H1 (cell line): Measurements from ENCODE around the gene ADAM19. TPM values are rescaled to one million over a fixed set of nuclear protein-coding genes. Genes with fewer than 3 reads are reported as not detected.

ENCODE experiments used
- CTCF ChIA-PET: fragments of 300-600 bp; sonication (Branson Sonifier 250); formaldehyde crosslinking; loops from one replicate; lab custom pipeline; 2021; ENCODE audit not compliant: partially characterized antibody; lab: Charles Lee
- POLR2A ChIA-PET: fragments of 300-600 bp; sonication (Branson Sonifier 250); formaldehyde crosslinking; loops from one replicate; lab custom pipeline; 2021; ENCODE audit warnings: inconsistent platforms; ENCODE audit not compliant: partially characterized antibody; lab: Charles Lee
- DNase-seq, 2 experiments: peaks; one replicate each; pipeline versions ENCODE4 v3.0.0 to v3.0.0-alpha.2; 2010 to 2022; ENCODE audit warnings: low spot score in 2 of 2, low read depth in 1 of 2, mixed read lengths in 1 of 2
- FAIRE-seq: peaks from 2 replicates; lab custom pipeline; 2011; peaks lifted over from hg19 to GRCh38; lab: Jason Lieb, UNC
- H2AFZ ChIP-seq: 2 replicates; pipeline ENCODE4 v1.8.1; 2012; ENCODE audit warnings: low read length, inconsistent platforms
- H2AK5ac ChIP-seq: 2 replicates; pipeline ENCODE4 v1.6.1; 2013; ENCODE audit warnings: low read depth, low read length
- H2BK120ac ChIP-seq: replicated peaks from 2 replicates; pipeline ENCODE3; 2013; ENCODE audit warnings: low read depth, low read length, inconsistent platforms
- H2BK12ac ChIP-seq: 2 replicates; pipeline ENCODE4 v1.6.1; 2013; ENCODE audit warnings: low read depth, low read length
- H2BK15ac ChIP-seq: 2 replicates; pipeline ENCODE4 v1.6.1; 2013; ENCODE audit warnings: low read length
- H2BK20ac ChIP-seq: 2 replicates; pipeline ENCODE4 v1.6.1; 2013; ENCODE audit warnings: low read length
- H2BK5ac ChIP-seq: 2 replicates; pipeline ENCODE4 v1.6.1; 2013; ENCODE audit warnings: low read depth, low read length
- H3K14ac ChIP-seq: 2 replicates; pipeline ENCODE4 v1.6.1; 2013; ENCODE audit warnings: inconsistent platforms; ENCODE audit not compliant: insufficient read length
- H3K18ac ChIP-seq: 2 replicates; pipeline ENCODE4 v1.6.1; 2013; ENCODE audit warnings: low read length; ENCODE audit errors: extremely low read depth
- H3K23ac ChIP-seq: 2 replicates; pipeline ENCODE4 v1.6.1; 2013; ENCODE audit warnings: inconsistent platforms; ENCODE audit not compliant: insufficient read length
- H3K23me2 ChIP-seq: 2 replicates; pipeline ENCODE4 v1.6.1; 2013; ENCODE audit warnings: low read depth, low read length
- H3K27ac ChIP-seq: 2 replicates; pipeline ENCODE4 v1.6.1; 2011; ENCODE audit warnings: low read depth, low read length, inconsistent platforms
- H3K27me3 ChIP-seq, 4 experiments: replicated peaks in 1 of 4; 1 replicate in 1 of 4; 2 replicates in 3 of 4; pipeline versions ENCODE4 v1.6.1 to v1.8.1; 2011 to 2013; ENCODE audit warnings: low read length in 3 of 4, mild to moderate bottlenecking in 3 of 4, inconsistent platforms in 2 of 4, mixed read lengths in 2 of 4, moderate library complexity in 1 of 4; ENCODE audit not compliant: control insufficient read depth in 3 of 4, insufficient read depth in 3 of 4; ENCODE audit errors: extremely low read depth in 1 of 4
- H3K36me3 ChIP-seq, 4 experiments: 2 replicates each; pipeline versions ENCODE4 v1.6.1 to v1.8.1; 2011 to 2013; ENCODE audit warnings: mild to moderate bottlenecking in 4 of 4, low read length in 3 of 4, moderate library complexity in 2 of 4, control low read depth in 1 of 4, inconsistent platforms in 1 of 4; ENCODE audit not compliant: insufficient read depth in 4 of 4, control insufficient read depth in 2 of 4
- H3K4ac ChIP-seq: replicated peaks from 2 replicates; pipeline ENCODE3; 2013; ENCODE audit warnings: low read length, low read depth, mixed read lengths, inconsistent platforms; ENCODE audit not compliant: insufficient read length
- H3K4me1 ChIP-seq, 4 experiments: replicated peaks in 1 of 4; 1 replicate in 1 of 4; 2 replicates in 3 of 4; pipeline versions ENCODE4 v1.6.1 to v1.8.1; 2011 to 2013; ENCODE audit warnings: low read length in 3 of 4, inconsistent platforms in 2 of 4, mixed read lengths in 1 of 4; ENCODE audit not compliant: insufficient read depth in 4 of 4, control insufficient read depth in 3 of 4
- H3K4me2 ChIP-seq, 2 experiments: 2 replicates each; pipeline versions ENCODE4 v1.6.1 to v1.8.1; 2011 to 2013; ENCODE audit warnings: low read depth in 2 of 2, low read length in 2 of 2, control low read depth in 1 of 2, inconsistent platforms in 1 of 2, mild to moderate bottlenecking in 1 of 2; ENCODE audit not compliant: insufficient read depth in 1 of 2
- H3K4me3 ChIP-seq, 4 experiments: fragments of 200-600, 300-600 bp in 1 of 4; sonication (generic), shearing (Covaris generic), sonication (Bioruptor Twin) in 1 of 4; 2 replicates each; pipeline versions ENCODE4 v1.5.1 to v1.8.1; 2011 to 2016; ENCODE audit warnings: low read length in 4 of 4, low read depth in 3 of 4, control low read depth in 2 of 4, inconsistent platforms in 2 of 4, mild to moderate bottlenecking in 2 of 4, mixed read lengths in 1 of 4, moderate library complexity in 1 of 4; ENCODE audit not compliant: insufficient read depth in 2 of 4; ENCODE audit errors: extremely low read depth in 1 of 4
- H3K56ac ChIP-seq: replicated peaks from 2 replicates; pipeline ENCODE3; 2013; ENCODE audit warnings: low read depth, mild to moderate bottlenecking, mixed read lengths, low read length, inconsistent platforms; ENCODE audit not compliant: insufficient read length
- H3K79me1 ChIP-seq: 2 replicates; pipeline ENCODE4 v1.6.1; 2013; ENCODE audit warnings: low read depth, low read length, control low read depth
- H3K79me2 ChIP-seq, 2 experiments: 2 replicates each; pipeline versions ENCODE4 v1.6.1 to v1.8.1; 2012 to 2013; ENCODE audit warnings: low read length in 2 of 2, mild to moderate bottlenecking in 2 of 2, inconsistent platforms in 1 of 2; ENCODE audit not compliant: insufficient read depth in 2 of 2, control insufficient read depth in 1 of 2
- H3K9ac ChIP-seq, 4 experiments: replicated peaks in 1 of 4; 1 replicate in 1 of 4; 2 replicates in 3 of 4; pipeline versions ENCODE4 v1.6.1 to v1.8.1; 2011 to 2013; ENCODE audit warnings: low read depth in 3 of 4, low read length in 3 of 4, control low read depth in 2 of 4, mild to moderate bottlenecking in 2 of 4, moderate library complexity in 2 of 4, inconsistent platforms in 1 of 4; ENCODE audit errors: extremely low read depth in 1 of 4
- H3K9me3 ChIP-seq, 2 experiments: 2 replicates each; pipeline versions ENCODE4 v1.6.1 to v1.8.1; 2012 to 2013; ENCODE audit warnings: mild to moderate bottlenecking in 2 of 2, moderate library complexity in 2 of 2, control low read depth in 1 of 2, inconsistent platforms in 1 of 2, low read depth in 1 of 2, low read length in 1 of 2, mixed read lengths in 1 of 2; ENCODE audit not compliant: insufficient read depth in 2 of 2
- H4K20me1 ChIP-seq, 2 experiments: replicated peaks in 1 of 2; 2 replicates each; pipeline versions ENCODE3 to v1.8.1; 2011 to 2013; ENCODE audit warnings: inconsistent platforms in 2 of 2, low read length in 2 of 2, mild to moderate bottlenecking in 1 of 2; ENCODE audit not compliant: insufficient read depth in 2 of 2, control insufficient read depth in 1 of 2
- H4K5ac ChIP-seq: 2 replicates; pipeline ENCODE4 v1.6.1; 2013; ENCODE audit warnings: low read length, low read depth, mixed read lengths, inconsistent platforms; ENCODE audit not compliant: insufficient read length
- H4K8ac ChIP-seq: 2 replicates; pipeline ENCODE4 v1.8.0; 2013; ENCODE audit warnings: mild to moderate bottlenecking, moderate library complexity, low read length, inconsistent platforms; ENCODE audit not compliant: insufficient read depth; ENCODE audit errors: extremely low read depth
- H4K91ac ChIP-seq: replicated peaks from 2 replicates; pipeline ENCODE3; 2013; ENCODE audit warnings: low read length, mixed read lengths, inconsistent platforms; ENCODE audit not compliant: insufficient read length
- ASH2L ChIP-seq: fragments of 200-600, 300-600 bp; sonication (generic); IDR thresholded peaks from one replicate; pipeline ENCODE4 v1.7.1; 2017; ENCODE audit warnings: low read length
- CBX8 ChIP-seq: fragments of 300-800, 300-1000 bp; sonication (generic); IDR thresholded peaks from 2 replicates; pipeline ENCODE4 v1.7.1; 2016; ENCODE audit warnings: low read depth, low read length, borderline replicate concordance
- CHD1 ChIP-seq: IDR thresholded peaks from 2 replicates; pipeline ENCODE4 v1.6.1; 2012; ENCODE audit warnings: low read depth, low read length, improper control_type of control experiment
- CTCF ChIP-seq, 3 experiments: IDR thresholded peaks; 1 replicate in 2 of 3; 2 replicates in 1 of 3; pipeline versions ENCODE4 v1.5.1 to v1.6.1; 2011; ENCODE audit warnings: low read length in 3 of 3, mild to moderate bottlenecking in 3 of 3, inconsistent platforms in 2 of 3, low read depth in 1 of 3, moderate library complexity in 1 of 3; ENCODE audit not compliant: insufficient read depth in 1 of 3; ENCODE audit errors: control extremely low read depth in 1 of 3
- NANOG ChIP-seq: IDR thresholded peaks from 2 replicates; pipeline ENCODE4 v1.6.1; 2011; ENCODE audit warnings: low read length, low read depth, mild to moderate bottlenecking, inconsistent platforms; ENCODE audit not compliant: insufficient read depth, poor library complexity, severe bottlenecking
- SIRT6 ChIP-seq: IDR thresholded peaks from one replicate; pipeline ENCODE4 v1.7.1; 2012; ENCODE audit warnings: low read length, inconsistent platforms
- SIX5 ChIP-seq: IDR thresholded peaks from 2 replicates; pipeline ENCODE4 v1.6.1; 2011; ENCODE audit warnings: mild to moderate bottlenecking, low read depth, low read length
- TAF1 ChIP-seq: IDR thresholded peaks from 2 replicates; pipeline ENCODE4 v1.6.1; 2011; ENCODE audit warnings: mild to moderate bottlenecking, low read depth, low read length
- TAF7 ChIP-seq: optimal IDR thresholded peaks from 2 replicates; pipeline ENCODE3; 2011; ENCODE audit warnings: low read depth, mild to moderate bottlenecking, inconsistent platforms, low read length, moderate library complexity, borderline replicate concordance
- YY1 ChIP-seq: IDR thresholded peaks from 2 replicates; pipeline ENCODE4 v1.6.1; 2011; ENCODE audit warnings: low read depth, mild to moderate bottlenecking, low read length
- WGBS, 2 experiments: shearing (Covaris generic) in 1 of 2; methylation state at CpG; one replicate each; pipeline versions ENCODE4 v1.1.6 to v1.1.7; 2013 to 2015; ENCODE audit warnings: low lambda C conversion rate in 2 of 2, mixed read lengths in 2 of 2, inconsistent platforms in 1 of 2, low coverage in 1 of 2, missing lambda C conversion rate in 1 of 2; ENCODE audit not compliant: insufficient replicate concordance in 2 of 2, insufficient coverage in 1 of 2, insufficient read length in 1 of 2; ENCODE audit errors: extremely low coverage in 1 of 2, missing lambda C conversion rate in 1 of 2; 5-methylcytosine and 5-hydroxymethylcytosine counted together
- polyA plus RNA-seq, 7 experiments: library from polyadenylated mRNA; depleted of rRNA in 3 of 7; stranded (reverse) in 5 of 7; unstranded in 2 of 7; fragments of >200 nt in 5 of 7; fragments of 200-250 nt in 2 of 7; gene quantifications; 1 replicate in 5 of 7; 2 replicates in 1 of 7; 4 replicates in 1 of 7; pipeline versions ENCODE4 v1.2.1 to v1.2.3, GENCODE V29; 2011 to 2013; ENCODE audit warnings: missing spikeins in 2 of 7, mixed read lengths in 2 of 7
- total RNA-seq: library from RNA; stranded (reverse); fragmentation: NEBNext Ultra II Directional; extraction: Animal tissue kit (Norgen Biotek cat#: 25700); gene quantifications from 2 replicates; pipeline ENCODE4 v1.2.1, GENCODE V29; 2021
- TF ChIP-seq, protein P1 (sequence below): IDR thresholded peaks from 2 replicates; pipeline ENCODE4 v1.6.1; 2011; ENCODE audit warnings: low read length, improper control_type of control experiment

The ADAM19 gene
- total and polyA plus RNA-seq, 2 of the 8 experiments (the other 6 are each of a cell fraction or from before 2014, with no cell fraction given) = 6.5 to 22.7 TPM

GRCh38 chr5:157523976-157524375 lies 51.6 kb downstream of the ADAM19 start:
- Histone ChIP-seq H4K91ac (no peak overlapping the region), H4K5ac (no peak overlapping the region), H2BK5ac (no peak overlapping the region), H3K36me3 (no peaks in the 10 kb centered on the region), H4K20me1 (no peaks in the 10 kb centered on the region), H3K27me3 (no peaks in the 10 kb centered on the region), H3K23me2 (no peaks in the 10 kb centered on the region), H4K8ac (no peak overlapping the region), H2BK12ac (no peak overlapping the region), H3K4me3 (no peak overlapping the region), H3K23ac (no peak overlapping the region), H2AK5ac (no peak overlapping the region), H2BK15ac (no peak overlapping the region), H2BK20ac (no peak overlapping the region), H2AFZ (no peak overlapping the region), H3K79me1 (no peaks in the 10 kb centered on the region), H3K79me2 (no peaks in the 10 kb centered on the region), H2BK120ac (no peak overlapping the region), H3K56ac (no peak overlapping the region), H3K18ac (no peak overlapping the region), H3K4me1 (0 out of 7 replicates have a peak, but pooled peaks cover 0 to 2% (median 0%) of the 10 kb centered on the region in 4 experiments), H3K27ac (no peak overlapping the region), H3K4ac (no peak overlapping the region), H3K9me3 (no peaks in the 10 kb centered on the region), H3K14ac (no peak overlapping the region), H3K9ac (no peak overlapping the region), H3K4me2 (no peak overlapping the region)
- DNase-seq (no peak), FAIRE-seq (no peak)
- CTCF ChIA-PET = interaction anchor here (0.7 to 1.9 kb wide), 4 partner anchors 10 to 219 kb away, joined by 3 to 5 read pairs (median 4); partner anchors contain the start of gene LSM11
- 93% methylated on average over 4 of the region's 4 CpGs; no CpG with 5 or more reads in 1 of the 2 experiments for WGBS, 2 experiments
- POLR2A ChIA-PET = no interaction called here
- no peak for TF ChIP-seq YY1
- TF ChIP-seq TAF7 = no peak
- TF ChIP-seq CTCF (IDR thresholded peaks at IDR 0.05; ENCODE audit: control extremely low read depth in 1 of 3, insufficient read depth in 1 of 3, low read depth in 1 of 3, low read length in 3 of 3) = no peak
- no peak for TF ChIP-seq ASH2L
- no peak for TF ChIP-seq SIX5
- no peak for TF ChIP-seq NANOG
- TF ChIP-seq, protein P1, sequence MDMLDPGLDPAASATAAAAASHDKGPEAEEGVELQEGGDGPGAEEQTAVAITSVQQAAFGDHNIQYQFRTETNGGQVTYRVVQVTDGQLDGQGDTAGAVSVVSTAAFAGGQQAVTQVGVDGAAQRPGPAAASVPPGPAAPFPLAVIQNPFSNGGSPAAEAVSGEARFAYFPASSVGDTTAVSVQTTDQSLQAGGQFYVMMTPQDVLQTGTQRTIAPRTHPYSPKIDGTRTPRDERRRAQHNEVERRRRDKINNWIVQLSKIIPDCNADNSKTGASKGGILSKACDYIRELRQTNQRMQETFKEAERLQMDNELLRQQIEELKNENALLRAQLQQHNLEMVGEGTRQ = no peak
- no peak for TF ChIP-seq CHD1
- TF ChIP-seq SIRT6 = no peak
- TF ChIP-seq CBX8 = no peak
- no peak for TF ChIP-seq TAF1
